ENCODE results near the gene SMPDL3A. TPM values are rescaled to one million over a fixed set of nuclear protein-coding genes. Genes with fewer than 3 reads are reported as not detected.

SMPDL3A gene
- polyA plus RNA-seq, 1 donor, result 48.7 TPM

- Histone ChIP-seq H3K9me3 (ENCODE audit: control insufficient read depth, low read depth, low read length) (no peaks in the 10 kb centered on the region), H3K36me3 (ENCODE audit: control insufficient read depth, insufficient read depth, low read length) (no peaks in the 10 kb centered on the region), H3K4me1 (ENCODE audit: control insufficient read depth, insufficient read depth, low read length) (no peaks in the 10 kb centered on the region), H3K4me3 (ENCODE audit: low read length) (no peak overlapping the region), H3K27me3 (ENCODE audit: control insufficient read depth, insufficient read depth, low read length) (no peaks in the 10 kb centered on the region), H3K27ac (ENCODE audit: low read length) (no peak overlapping the region)
- WGBS (ENCODE audit: insufficient coverage, low lambda C conversion rate), result 90% methylated on average over 2 of the region's 4 CpGs
- DNase-seq, result no peak
Observed at GRCh38 chr6:122749451-122750050, 39.5 kb upstream of the SMPDL3A start.

- H3K4me1 ChIP-seq (ENCODE audit: control insufficient read depth, insufficient read depth, low read length), result no peaks in the 10 kb centered on the region
- no peak overlapping the region for H3K27ac ChIP-seq (ENCODE audit: low read length)
- no peaks in the 10 kb centered on the region for H3K27me3 ChIP-seq (ENCODE audit: control insufficient read depth, insufficient read depth, low read length)
- no peak for DNase-seq
- peaks cover 6% of the 10 kb centered on the region for H3K9me3 ChIP-seq (ENCODE audit: control insufficient read depth, low read depth, low read length)
- no peak overlapping the region for H3K4me3 ChIP-seq (ENCODE audit: low read length)
- 77% methylated on average over 2 of the region's 3 CpGs for WGBS (ENCODE audit: insufficient coverage, low lambda C conversion rate)
- H3K36me3 ChIP-seq (ENCODE audit: control insufficient read depth, insufficient read depth, low read length), result no peaks in the 10 kb centered on the region
Observed at GRCh38 chr6:122751326-122751725, 37.7 kb upstream of the SMPDL3A start.

GRCh38 chr6:122752459-122752858 is 36.6 kb upstream of the SMPDL3A start:
- Histone ChIP-seq H3K4me3 (ENCODE audit: low read length) (no peak overlapping the region), H3K27ac (ENCODE audit: low read length) (no peak overlapping the region), H3K4me1 (ENCODE audit: control insufficient read depth, insufficient read depth, low read length) (no peaks in the 10 kb centered on the region), H3K27me3 (ENCODE audit: control insufficient read depth, insufficient read depth, low read length) (no peaks in the 10 kb centered on the region), H3K9me3 (ENCODE audit: control insufficient read depth, low read depth, low read length) (peaks cover 6% of the 10 kb centered on the region), H3K36me3 (ENCODE audit: control insufficient read depth, insufficient read depth, low read length) (no peaks in the 10 kb centered on the region)
- DNase-seq, result no peak
- WGBS (ENCODE audit: insufficient coverage, low lambda C conversion rate), result no CpG with 5 or more reads among the region's 1 CpG

GRCh38 chr6:122753000-122753687 is 35.9 kb upstream of the SMPDL3A start:
- Histone ChIP-seq H3K36me3 (ENCODE audit: control insufficient read depth, insufficient read depth, low read length) (no peaks in the 10 kb centered on the region), H3K9me3 (ENCODE audit: control insufficient read depth, low read depth, low read length) (peaks cover 6% of the 10 kb centered on the region), H3K4me3 (ENCODE audit: low read length) (no peak overlapping the region), H3K4me1 (ENCODE audit: control insufficient read depth, insufficient read depth, low read length) (no peaks in the 10 kb centered on the region), H3K27me3 (ENCODE audit: control insufficient read depth, insufficient read depth, low read length) (no peaks in the 10 kb centered on the region), H3K27ac (ENCODE audit: low read length) (no peak overlapping the region)
- no peak for DNase-seq
- no CpG with 5 or more reads among the region's 10 CpGs for WGBS (ENCODE audit: insufficient coverage, low lambda C conversion rate)

- Histone ChIP-seq H3K36me3 (ENCODE audit: control insufficient read depth, insufficient read depth, low read length) (no peaks in the 10 kb centered on the region), H3K4me1 (ENCODE audit: control insufficient read depth, insufficient read depth, low read length) (no peaks in the 10 kb centered on the region), H3K27me3 (ENCODE audit: control insufficient read depth, insufficient read depth, low read length) (no peaks in the 10 kb centered on the region), H3K4me3 (ENCODE audit: low read length) (no peak overlapping the region), H3K9me3 (ENCODE audit: control insufficient read depth, low read depth, low read length) (peaks cover 6% of the 10 kb centered on the region), H3K27ac (ENCODE audit: low read length) (no peak overlapping the region)
- no peak for DNase-seq
- WGBS (ENCODE audit: insufficient coverage, low lambda C conversion rate), result no CpG with 5 or more reads among the region's 5 CpGs
Observed at GRCh38 chr6:122753688-122754056, 35.4 kb upstream of the SMPDL3A start.

- H3K27ac ChIP-seq (ENCODE audit: low read length), result no peak overlapping the region
- 100% methylated on average over 2 of the region's 5 CpGs for whole genome bisulfite sequencing (ENCODE audit: insufficient coverage, low lambda C conversion rate)
- H3K4me3 ChIP-seq (ENCODE audit: low read length), result no peak overlapping the region
- DNase-seq, result no peak
- no peaks in the 10 kb centered on the region for H3K36me3 ChIP-seq (ENCODE audit: control insufficient read depth, insufficient read depth, low read length)
- H3K4me1 ChIP-seq (ENCODE audit: control insufficient read depth, insufficient read depth, low read length), result no peaks in the 10 kb centered on the region
- peaks cover 6% of the 10 kb centered on the region for H3K9me3 ChIP-seq (ENCODE audit: control insufficient read depth, low read depth, low read length)
- no peaks in the 10 kb centered on the region for H3K27me3 ChIP-seq (ENCODE audit: control insufficient read depth, insufficient read depth, low read length)
Observed at GRCh38 chr6:122754191-122754731, 34.8 kb upstream of the SMPDL3A start.

- Histone ChIP-seq H3K9me3 (ENCODE audit: control insufficient read depth, low read depth, low read length) (peaks cover 6% of the 10 kb centered on the region), H3K27me3 (ENCODE audit: control insufficient read depth, insufficient read depth, low read length) (no peaks in the 10 kb centered on the region), H3K4me1 (ENCODE audit: control insufficient read depth, insufficient read depth, low read length) (no peaks in the 10 kb centered on the region), H3K36me3 (ENCODE audit: control insufficient read depth, insufficient read depth, low read length) (no peaks in the 10 kb centered on the region), H3K4me3 (ENCODE audit: low read length) (no peak overlapping the region), H3K27ac (ENCODE audit: low read length) (no peak overlapping the region)
- WGBS (ENCODE audit: insufficient coverage, low lambda C conversion rate), result 40% methylated on average over 2 of the region's 9 CpGs
- DNase-seq, result peak in 1 of 2 donors; percentile 17
Observed at GRCh38 chr6:122755901-122756300, 33.2 kb upstream of the SMPDL3A start.

GRCh38 chr6:122758927-122759334 is 30.1 kb upstream of the SMPDL3A start:
- no CpG with 5 or more reads among the region's 1 CpG for WGBS (ENCODE audit: insufficient coverage, low lambda C conversion rate)

GRCh38 chr6:122760330-122760729 is 28.7 kb upstream of the SMPDL3A start:
- DNase-seq, result no peak
- Histone ChIP-seq H3K36me3 (ENCODE audit: control insufficient read depth, insufficient read depth, low read length) (no peaks in the 10 kb centered on the region), H3K27ac (ENCODE audit: low read length) (no peak overlapping the region), H3K4me3 (ENCODE audit: low read length) (no peak overlapping the region), H3K27me3 (ENCODE audit: control insufficient read depth, insufficient read depth, low read length) (no peaks in the 10 kb centered on the region), H3K4me1 (ENCODE audit: control insufficient read depth, insufficient read depth, low read length) (no peaks in the 10 kb centered on the region), H3K9me3 (ENCODE audit: control insufficient read depth, low read depth, low read length) (peaks cover 5% of the 10 kb centered on the region)

More at GRCh38 chr6:122758927-122759334, 30.1 kb upstream of the SMPDL3A start:
- peaks cover 6% of the 10 kb centered on the region for H3K9me3 ChIP-seq (ENCODE audit: control insufficient read depth, low read depth, low read length)
- no peaks in the 10 kb centered on the region for H3K27me3 ChIP-seq (ENCODE audit: control insufficient read depth, insufficient read depth, low read length)
- H3K4me3 ChIP-seq (ENCODE audit: low read length), result no peak overlapping the region
- H3K36me3 ChIP-seq (ENCODE audit: control insufficient read depth, insufficient read depth, low read length), result no peaks in the 10 kb centered on the region
- H3K4me1 ChIP-seq (ENCODE audit: control insufficient read depth, insufficient read depth, low read length), result no peaks in the 10 kb centered on the region
- DNase-seq, result no peak
- no peak overlapping the region for H3K27ac ChIP-seq (ENCODE audit: low read length)

GRCh38 chr6:122766256-122766655 is 22.8 kb upstream of the SMPDL3A start:
- H3K9me3 ChIP-seq (ENCODE audit: control insufficient read depth, low read depth, low read length), result no peaks in the 10 kb centered on the region
- H3K27me3 ChIP-seq (ENCODE audit: control insufficient read depth, insufficient read depth, low read length), result no peaks in the 10 kb centered on the region
- H3K4me3 ChIP-seq (ENCODE audit: low read length), result no peak overlapping the region
- peaks cover 7% of the 10 kb centered on the region for H3K4me1 ChIP-seq (ENCODE audit: control insufficient read depth, insufficient read depth, low read length)
- H3K36me3 ChIP-seq (ENCODE audit: control insufficient read depth, insufficient read depth, low read length), result no peaks in the 10 kb centered on the region
- no peak for DNase-seq
- no peak overlapping the region for H3K27ac ChIP-seq (ENCODE audit: low read length)

Data from large intestine (tissue), 3 donors.